Hippocampal formation (tissue), 2 donors: Measurements from ENCODE around the gene KRT76.

Experiments used
- DNase-seq, 2 donors: peaks; one replicate each; lab custom pipeline; 2025; lab: John Stamatoyannopoulos, UW

KRT76 gene

DNA sequence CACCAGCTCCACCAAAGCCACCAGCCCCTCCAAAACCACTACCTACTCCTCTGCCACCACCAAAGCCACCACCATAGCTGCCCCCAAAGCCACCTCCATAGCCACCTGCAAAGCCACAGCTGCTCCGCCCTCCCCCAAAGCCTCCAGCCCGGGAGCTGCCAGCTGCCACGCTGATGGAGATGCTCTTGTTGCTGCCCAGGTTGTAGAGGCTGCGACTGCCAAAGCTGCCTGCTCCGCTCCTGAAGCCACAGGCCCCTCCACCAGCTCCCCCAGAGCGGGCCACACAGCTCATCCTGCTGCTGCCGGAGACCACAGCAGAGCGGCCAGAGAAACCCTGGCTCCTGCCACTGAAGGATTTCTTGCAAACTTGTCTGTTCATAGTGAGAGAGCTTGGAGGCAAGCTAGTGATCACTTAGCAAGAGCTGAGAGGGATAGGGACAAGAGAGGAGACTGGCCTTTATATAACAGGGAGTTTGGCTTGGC, at the start of gene KRT76:
KRT76 (minus strand) TSS at position 433 of the 483 bp plus-strand sequence; CDS start at position 379, 54 bp downstream.
- no peak for DNase-seq

DNA sequence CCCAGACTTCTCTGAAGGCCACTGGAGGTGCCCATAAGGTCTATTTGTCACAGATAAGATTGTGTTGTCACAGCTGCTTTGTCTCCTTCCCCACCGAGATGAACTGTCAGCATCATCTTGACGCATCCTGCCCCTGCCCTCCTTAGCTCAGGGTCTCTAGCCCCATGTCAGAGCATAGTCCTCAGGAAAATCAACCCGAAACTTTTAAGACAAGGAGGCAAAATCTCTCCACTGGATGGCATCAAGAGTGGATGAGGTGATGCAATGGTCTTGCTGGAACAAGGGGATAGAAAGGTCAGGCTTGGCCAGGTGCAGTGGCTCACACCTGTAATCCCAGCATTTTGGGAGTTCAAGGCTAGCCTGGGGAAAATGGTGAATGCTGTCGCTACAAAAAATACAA, 48.8 kb upstream of the KRT76 start:
- DNase-seq, result no peak

DNA sequence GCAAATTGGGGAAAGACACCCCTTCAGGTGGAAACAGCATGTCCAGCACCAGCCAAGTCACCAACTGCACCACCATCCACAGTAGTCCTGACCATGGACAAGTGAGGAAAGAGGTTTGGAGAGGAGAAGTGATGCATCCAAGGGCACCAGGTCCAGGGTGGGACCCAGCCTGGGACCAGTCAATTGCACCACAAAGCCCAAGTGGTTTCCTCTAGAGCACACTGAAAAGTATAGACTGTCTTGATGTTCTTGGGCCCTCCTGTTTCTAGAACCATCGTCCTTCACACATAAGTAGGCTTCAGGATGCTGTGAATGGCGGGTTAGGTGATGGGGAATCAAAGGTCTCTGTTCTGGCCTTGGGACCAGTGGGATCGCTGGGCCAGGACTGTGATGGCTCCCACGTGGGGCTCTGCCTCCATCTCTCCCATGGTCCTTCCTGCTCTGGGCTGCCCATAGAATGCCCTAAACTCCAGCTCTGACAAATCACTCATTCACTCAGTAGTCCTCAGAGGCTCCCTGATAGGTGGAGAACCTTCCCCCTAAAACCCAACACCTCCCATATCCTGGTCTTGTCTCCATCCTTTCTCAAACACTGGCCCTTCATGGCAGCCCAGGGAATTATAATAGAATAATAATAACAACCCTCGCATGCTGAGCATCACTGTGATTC, 47.7 kb upstream of the KRT76 start:
- DNase-seq, result no peak

DNA sequence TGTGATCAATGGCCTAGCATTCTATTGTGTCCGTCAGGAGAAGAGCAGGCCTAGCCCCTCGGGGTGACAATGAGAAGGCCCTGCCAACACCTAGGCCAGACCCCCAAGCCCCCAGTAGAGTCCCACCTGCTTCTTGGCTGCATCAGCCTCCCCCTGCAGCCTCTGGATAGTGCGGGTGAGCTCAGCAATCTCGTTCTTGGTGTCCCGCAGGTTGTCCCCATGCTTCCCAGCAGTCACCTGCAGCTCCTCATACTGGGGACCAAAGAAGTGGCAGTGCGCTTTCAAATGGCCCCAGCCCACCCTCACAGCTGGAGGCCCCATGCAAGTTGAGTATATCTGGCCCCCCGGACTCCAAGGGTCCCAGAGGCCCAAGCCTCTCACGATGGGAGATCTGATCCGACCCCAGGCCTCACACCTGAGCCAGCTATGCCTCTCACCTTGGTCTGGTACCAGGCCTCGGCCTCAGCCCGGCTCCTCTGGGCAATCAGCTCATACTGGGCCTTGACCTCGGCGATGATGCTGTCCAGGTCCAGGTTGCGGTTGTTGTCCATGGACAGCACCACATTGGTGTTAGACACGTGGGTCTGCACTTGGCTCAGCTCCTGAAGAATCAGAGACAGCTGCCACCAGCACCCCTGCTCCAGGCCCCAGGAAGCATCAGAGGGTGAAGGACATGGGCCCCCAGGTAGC, 46.8 kb upstream of the KRT76 start:
- DNase-seq, result no peak

DNA sequence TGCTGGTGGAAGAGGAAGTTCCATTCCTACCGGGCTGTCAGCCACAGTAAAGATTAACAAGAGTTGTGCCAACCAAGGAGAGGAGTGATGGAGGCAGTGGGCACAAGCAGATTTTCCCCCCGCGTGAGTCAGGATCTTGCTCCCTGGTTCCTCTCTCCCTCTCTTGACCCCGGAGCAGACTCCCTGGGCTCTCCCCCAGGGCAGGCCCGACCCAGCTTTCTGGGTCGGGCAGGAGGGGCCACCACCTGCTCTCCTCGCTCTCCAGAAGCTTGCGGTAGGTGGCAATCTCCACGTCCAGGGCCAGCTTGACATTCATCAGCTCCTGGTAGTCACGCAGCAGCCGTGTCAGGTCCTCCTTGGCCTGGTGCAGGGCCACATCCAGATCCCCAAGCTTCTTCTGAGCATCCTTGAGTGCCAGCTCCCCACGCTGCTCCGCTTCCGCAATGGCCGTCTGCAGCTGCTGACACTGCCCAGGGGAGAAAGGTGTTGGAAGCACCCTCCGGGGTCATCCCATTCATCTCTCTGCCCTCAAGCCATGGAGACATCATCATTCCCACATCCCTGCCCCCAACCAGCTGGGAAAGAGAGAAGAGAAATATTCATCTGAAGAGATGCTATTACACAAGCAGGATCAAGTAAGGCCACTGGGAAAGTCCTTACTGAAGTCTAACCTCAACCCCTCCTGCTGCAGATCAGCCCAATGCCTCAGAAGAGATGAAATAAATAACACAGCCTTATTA, 45.8 kb upstream of the KRT76 start:
- DNase-seq, result no peak

DNA sequence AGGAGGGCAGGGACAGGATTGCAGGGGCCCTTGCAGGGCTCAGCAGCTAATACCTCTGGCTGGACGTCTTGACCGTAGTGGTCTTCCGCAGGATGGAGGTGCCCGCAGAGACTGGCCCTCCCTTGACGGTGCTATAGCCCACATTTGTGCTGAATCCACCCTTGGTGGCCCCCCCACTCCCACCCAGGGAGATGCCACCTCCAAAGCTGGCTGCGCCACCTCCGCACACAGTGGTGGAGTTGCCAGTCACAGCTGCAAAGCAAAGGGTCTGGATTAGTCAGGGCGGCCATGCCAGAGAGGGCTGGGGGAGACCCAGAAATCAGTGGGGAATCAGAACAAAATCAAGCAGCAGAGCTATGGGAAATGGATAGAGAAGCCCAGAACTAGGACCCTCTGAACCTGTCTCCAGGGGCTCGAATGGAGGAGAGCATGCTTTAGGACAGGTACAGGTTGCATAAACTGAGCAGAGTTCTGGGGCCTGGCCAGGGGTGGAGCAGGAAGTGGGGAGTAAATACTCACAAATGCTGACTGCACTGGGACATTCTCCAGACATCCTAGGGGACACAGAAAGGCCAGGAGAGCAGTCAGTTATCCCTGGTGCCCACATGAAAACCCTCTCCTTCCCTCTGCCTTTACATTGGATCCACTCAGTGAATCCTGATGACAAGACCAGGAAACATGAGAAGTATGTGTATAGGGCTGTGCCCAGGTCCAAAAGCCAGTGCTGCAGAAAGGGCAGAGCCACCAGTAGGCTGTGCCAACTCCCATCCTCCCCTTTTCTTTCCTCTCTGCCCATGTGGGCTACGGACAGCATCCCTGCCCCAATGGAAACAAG, 44.9 kb upstream of the KRT76 start:
- DNase-seq, result no peak

DNA sequence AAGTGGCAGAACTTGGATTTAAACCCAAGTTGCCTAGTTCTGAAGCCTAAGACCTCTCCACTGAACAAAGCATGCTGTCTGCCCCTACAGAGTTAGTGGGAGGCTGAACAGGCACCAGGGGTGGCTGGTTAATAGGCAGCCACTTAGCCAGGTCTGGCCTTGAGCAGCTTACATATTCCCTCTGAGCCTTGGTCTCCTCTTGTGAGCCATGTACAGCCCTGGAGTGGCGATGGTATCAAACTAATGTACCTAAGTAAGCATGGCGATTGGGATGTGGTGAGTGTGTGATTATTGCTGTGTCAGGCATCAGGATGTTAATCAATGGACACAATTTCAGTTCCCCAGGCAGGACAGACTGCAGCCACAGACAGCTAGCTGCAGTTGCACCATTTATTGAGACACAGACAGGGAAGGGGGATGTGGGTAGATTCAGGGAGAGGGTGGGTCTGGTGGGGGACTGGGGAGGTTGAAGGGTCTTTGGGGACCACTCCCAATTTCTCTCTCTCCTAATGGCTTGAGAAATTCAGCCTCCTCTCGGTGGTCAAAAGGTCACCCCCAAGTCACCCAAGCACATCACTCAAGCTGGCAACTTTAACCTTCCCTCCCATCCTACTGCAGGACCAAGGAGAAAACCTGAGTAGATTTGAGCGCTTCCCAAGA, 44.1 kb upstream of the KRT76 start:
- DNase-seq, result no peak

DNA sequence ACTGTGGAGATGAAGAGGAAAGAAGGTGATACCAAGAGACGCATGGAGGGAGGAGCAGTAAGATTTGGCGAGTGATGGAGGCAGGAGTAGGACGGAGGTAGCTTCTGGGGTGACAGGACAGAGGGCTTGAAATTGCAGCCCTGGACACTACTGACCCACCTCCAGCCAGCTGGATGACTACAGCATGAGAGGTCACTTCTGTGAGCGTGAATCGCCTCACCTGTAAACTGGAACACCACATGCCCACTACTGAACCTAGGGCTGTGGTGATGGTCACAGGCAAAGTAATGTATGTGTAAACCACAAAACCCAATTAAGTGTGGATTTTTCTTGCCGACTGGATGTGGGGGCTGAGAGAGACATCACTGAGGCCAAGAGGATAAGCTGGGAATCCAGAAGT, 43.4 kb upstream of the KRT76 start:
- DNase-seq, result no peak

DNA sequence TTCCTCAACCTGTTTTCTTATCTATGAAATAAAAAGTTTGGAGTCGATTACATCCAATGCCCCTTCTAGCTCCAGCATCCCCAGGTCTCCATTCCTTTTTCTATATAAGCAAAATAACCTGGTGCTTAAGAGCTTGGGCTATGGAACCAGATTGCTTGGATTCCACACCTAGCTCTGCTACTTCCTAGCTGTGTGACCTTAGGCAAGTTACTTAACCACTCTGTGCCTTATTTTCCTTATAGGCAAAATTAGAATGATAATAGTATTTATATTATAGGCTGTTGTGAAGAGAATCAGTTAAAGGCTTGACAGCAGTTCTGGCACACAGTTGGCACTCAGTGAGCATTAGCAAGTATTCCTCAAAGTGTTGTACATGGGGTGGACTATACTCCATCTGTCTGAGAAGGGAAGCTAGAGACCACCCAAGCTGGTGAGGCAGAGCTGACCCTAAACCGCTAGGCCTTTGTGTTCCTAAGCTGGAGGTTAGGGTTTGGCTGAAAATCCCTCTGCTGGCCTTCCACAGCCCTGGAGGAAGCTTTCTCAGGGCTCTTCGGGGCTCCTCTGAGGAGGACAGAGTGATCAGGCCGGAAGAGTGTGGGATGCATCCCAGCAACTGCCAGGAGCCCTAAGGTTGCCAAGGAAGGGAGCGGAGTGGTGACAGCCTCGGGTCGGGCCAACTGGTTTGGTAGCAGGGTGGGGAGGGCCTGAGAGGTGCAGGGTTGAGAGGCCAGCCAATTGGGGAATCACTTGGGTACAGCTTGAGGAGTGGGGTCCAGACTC, 42.8 kb upstream of the KRT76 start:
- DNase-seq, result no peak

DNA sequence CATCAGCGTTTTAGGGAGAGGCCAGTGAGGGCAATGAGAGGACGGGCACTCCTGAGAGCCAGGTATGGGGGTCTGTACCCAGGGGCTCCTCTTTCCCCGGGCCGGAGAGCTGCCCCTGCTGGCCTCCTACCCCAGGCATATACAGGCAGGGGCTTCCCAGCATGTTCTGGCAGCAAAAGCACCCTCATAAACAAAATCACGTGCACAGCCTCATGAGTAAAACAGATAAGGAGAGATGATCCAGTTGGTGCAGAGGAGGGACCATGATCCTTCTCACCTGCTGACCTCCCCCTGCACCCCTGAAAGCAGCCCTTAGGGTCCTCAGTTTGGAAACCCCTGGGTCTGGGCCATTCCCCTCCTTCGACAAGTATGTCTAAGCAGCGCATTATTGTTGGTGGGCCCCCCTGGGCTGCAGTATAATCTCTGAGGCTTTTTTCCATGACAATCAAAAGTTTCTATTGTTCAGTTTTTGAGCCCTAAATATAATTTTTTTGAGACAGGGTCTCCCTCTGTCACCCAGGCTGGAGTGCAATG, 41.8 kb upstream of the KRT76 start:
- DNase-seq, result no peak

DNA sequence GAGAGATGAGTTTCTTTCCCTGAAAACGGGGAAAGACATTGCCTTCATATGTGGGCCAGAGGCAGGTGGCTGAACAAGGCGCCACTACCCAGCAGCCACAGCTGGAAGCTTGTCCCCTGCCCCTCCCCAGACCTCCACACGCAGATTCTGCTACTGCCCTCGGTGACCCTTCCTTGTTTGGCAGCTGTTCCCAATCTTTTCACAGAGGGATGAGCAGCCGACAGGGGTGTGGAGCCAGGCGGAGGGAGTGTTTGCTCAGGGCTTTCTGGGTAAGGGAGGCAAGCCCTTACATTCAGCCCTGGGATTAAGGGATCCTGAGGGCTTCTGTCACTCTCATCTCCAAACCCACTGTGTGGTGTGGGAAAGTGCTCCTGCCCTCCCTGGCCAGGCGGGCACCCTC, 41.2 kb upstream of the KRT76 start:
- DNase-seq, result no peak

DNA sequence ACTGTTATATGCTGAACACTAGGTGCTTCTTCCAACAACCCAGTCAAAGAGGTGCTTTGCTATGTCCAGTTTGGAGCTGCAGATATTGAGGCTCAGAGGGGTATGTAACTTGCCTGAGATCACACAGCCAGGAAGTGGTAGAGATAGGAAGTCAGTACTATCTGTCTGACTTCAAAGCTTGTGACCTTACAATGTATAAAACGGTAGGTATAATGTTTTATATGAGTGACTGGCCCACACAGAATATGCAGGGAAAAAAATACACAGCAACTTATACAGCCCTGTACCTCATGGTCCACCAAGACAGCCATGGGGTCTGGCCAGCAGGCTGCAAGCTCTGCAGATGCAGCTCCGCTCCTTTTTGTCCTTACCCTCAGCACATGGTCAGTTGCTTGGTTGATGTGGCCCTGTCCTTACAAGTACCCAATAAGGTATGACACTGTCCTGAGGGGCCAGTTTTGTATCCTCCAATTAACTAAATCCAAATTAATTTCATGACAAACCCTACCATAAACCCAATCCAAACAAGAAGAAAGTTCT, 40.6 kb upstream of the KRT76 start:
- no peak for DNase-seq

DNA sequence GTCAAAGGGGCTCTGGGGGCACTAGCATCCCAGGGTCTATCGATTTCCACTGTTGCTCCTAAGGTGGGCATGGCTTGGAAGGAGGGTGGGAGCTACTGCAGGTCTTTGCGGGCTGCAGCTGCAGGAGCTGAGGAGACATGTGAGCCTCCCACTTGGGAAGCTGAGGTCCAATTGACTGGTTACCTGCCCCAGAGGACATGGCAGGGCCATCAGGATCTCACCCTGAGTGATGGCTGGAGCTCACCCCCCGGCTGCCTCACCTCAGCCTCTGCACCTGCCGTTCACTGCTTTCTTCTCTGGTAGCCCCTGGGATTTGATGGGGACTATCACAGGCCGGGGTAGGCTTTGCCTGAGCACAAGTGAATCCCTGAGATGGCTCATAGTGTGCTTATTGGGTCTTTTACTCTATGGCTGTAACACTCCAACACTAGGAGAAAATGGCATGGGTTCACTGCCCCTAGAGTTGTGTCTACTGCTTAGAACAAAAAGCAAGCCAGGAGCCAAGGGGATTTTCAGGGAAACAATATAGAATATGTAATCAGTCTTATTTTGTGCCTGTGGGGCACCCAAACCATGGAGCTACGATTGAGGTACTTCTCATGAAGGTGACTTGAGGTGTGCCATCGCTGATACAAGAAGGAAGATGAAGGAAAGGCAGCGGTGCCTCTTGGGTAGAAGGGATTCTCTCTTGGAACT, 40.0 kb upstream of the KRT76 start:
- no peak for DNase-seq

DNA sequence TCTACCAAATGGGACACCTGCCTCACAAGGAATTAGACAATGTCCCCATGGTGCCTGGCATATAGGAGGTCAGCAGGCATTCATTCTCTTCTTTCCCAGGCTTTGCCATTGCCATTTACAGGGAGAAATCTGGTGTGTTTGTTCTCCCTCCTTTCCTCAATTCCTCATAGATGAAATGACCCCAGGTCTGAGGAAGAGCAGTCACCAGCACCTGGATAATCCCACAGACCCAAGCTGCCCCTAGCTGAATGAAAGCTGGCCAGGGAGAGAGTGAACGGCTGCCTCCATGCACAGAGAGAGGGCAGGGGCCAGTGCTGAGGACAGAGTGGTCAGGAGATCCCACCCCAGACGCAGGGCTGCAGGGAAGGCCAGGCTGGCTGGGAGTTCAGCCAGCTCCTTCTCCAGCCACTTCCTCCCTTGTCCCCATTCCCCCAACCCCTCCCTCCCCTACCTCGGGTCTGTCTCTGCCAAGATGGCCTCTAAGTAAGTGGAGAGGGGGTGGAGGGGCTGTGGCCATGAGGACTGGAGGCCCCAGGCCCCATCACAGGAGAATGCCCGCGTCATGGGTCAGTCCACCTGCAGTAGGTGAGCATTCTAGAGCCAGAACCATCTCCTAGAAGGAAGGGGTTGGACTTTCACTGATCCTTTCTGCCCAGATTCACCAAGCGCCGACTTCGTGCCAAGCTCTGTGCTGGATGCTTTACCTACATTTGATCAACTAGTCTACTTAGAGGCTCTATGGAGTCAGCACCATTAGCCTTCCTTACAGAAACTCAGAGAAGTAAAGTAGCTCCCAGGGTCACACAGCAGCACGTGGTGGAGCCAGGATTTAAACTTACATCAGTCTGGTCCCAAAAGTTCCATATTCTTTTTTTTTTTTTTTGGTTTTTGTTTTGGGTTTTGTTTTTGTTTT, 38.8 kb upstream of the KRT76 start:
- DNase-seq, result no peak

DNA sequence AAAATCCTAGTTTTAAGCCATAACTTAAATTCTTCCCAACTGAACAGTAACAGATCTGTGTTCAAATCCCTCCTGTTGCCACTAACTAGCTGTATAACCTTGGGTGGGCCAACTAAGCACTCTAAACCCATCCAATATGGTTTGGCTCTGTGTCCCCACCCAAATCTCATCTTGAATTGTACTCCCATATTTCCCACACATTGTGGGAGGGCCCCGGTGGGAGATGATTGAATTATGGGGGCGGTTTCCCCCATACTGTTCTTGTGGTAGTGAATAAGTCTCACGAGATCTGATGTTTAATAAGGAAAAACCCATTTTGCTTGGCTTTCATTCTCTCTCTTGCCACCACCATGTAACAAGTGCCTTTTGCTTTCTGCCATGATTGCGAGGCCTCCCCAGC, 38.0 kb upstream of the KRT76 start:
- no peak for DNase-seq

DNA sequence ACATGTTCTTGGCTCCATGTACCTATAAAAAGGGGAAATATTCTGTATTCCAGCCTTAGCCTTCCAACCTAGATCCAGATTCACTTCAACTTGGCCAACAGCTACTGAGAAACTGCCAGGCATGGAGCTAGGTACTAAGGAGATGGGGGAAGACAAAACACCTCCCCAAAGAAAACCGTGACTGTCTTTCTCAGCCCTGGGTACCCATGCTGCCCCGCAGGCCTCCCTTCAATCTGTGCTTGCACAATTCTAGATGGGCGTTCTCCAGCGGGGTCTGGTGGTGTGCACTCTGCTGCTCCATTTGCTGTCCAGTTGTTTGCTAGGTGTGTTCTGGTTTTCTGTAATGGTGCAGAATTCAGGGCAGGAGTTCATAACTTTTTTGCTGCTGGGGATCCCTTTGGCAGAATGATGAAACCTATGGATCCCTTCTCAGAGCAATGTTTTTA, 37.6 kb upstream of the KRT76 start:
- no peak for DNase-seq

DNA sequence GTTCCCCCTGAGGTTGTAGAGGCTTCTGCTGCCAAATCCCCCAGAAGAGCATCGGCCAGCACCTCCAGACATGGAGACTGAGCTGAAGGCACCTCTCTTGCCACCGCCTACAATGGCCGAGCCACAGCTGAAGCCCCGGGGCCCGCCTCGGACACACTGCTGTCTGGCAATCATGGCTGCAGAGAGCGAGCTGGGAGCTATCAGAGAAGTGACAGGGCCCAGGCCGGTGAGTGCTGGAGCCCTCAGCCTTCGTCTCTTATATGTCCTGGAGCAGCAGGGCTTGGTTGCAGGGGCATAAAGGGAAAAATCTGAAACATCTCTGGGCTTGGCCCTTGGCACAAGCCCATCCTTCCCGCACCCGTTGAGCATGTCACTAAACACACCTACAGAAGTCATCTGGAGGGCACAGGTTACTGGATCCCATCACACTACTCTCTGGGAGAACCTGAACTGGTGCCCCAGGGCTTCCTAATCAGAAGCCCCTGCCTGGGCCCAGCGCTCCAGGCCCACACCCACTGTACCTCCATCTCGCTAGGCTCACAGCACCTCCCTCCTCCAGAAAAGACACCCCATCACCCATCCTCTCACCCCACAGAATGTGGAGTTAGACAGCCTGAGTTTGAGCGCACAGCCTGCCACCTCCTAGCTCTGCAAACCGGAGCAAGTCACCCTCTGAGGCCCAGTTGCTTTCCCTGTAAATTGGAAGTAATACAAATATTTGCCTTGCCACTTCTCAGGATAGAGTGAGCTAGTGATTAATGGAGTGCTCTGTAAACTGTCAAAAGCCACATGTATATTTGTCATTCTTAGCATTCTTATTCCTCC, 37.0 kb upstream of the KRT76 start, which contains the start of gene KRT4:
KRT4 (minus strand) TSS at position 232 of the 825 bp plus-strand sequence; CDS start at position 174, 58 bp downstream.
- DNase-seq, result no peak
